GM21619 (cell line): ENCODE results near the gene ANTXR2.
A peak's percentile ranks its signal among the peaks of the same experiment; 100 is the strongest.
"Not testable (repeated sequence)": the region's sequence is repeated elsewhere in the genome, so short reads cannot be mapped to it uniquely, and the experiment has no call there.

Experiments
- ATAC-seq: cut with Tn5 transposase; IDR thresholded peaks from one replicate; pipeline ENCODE4 v1.9.1; 2021; ENCODE audit not compliant: unreplicated experiment

ANTXR2 gene

DNA sequence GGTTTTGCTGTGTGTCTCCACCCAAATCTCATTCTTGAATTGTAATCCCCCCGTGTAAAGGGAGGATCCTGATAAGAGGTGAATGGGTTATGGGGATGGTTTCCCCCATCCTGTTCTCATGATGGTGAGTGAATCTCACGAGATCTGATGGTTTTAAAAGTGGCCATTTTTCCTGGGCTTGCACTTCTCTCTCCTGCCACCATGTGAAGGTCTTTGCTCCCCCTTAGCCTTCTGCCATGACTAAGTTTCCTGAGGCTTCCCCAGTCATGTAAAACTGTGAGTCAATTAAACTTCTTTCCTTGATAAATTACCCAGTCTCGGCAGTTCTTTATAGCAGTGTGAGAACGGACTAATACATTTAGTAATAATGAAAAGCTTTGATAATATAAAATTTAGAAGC is 46.9 kb downstream of the ANTXR2 start:
- ATAC-seq = no peak

DNA sequence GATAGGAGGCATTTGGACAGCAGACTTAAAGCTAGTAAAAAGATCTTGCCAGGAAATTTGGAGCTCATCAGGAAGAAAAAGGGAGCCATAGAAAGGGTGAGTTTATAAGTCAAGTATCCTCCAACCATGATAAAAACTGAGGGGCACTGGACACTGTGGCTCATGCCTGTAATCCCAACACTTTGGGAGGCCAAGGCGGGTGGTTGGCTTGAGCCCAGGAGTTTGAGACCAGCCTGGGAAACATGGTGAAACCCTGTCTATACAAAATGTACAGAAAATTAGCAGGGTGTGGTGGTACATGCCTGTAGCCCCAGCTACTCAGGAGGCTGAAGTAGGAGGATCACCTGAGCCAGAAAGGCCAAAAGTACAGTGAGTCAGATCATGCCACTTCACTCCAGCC is 48.7 kb downstream of the ANTXR2 start:
- ATAC-seq = no peak

DNA sequence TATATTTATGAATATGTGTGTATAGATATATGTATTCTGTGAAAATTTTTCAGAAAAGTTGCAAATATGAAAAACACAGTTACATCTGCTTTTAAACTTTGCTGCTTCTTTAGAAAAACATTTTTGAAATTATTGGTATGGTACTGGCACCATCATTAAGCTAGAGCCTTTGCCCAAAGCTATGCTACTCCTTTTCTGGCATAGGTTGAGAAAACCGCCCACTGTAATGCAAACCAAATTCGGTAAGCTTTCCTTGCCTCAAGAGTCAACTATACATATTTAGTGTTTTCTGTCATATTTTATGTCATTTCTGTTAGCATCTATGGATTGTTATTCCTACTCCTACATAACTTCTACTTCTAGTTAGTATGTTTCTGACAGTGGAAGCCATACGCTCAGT is 50.7 kb downstream of the ANTXR2 start:
- no peak for ATAC-seq

DNA sequence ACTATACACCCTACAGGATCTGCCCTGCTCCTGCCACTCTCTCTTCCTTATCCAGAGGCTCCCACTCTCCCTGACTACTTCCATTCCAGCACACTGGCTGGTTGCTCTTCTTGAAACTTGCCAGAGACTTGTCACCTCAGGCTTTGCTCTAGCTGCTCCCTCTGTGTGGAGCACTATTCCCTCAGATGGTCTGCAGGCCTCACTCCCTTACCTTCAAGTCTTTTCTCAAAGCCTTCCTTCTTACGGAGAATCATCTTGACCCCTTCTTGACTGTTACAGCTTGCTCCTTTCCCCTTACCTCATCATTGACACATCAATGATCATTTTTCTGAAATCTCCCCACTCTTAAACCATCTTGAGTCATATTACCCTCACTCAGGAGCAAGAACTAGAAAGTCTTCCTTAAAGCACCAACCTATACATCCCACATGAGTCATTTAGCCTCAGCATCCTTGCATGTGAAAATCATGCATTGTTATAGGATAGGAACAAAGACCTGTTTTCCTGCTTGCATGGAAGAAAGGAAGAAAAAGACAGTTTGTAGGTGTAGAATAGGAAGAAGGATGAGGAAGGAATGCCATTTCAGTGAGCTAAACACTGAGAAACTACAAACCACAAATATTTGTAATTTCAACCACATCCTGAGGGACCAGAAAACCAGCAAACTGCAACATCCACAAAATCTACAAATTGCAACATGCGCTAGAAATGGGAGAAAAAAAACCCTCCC is 55.7 kb downstream of the ANTXR2 start:
- ATAC-seq = peak; percentile 65

DNA sequence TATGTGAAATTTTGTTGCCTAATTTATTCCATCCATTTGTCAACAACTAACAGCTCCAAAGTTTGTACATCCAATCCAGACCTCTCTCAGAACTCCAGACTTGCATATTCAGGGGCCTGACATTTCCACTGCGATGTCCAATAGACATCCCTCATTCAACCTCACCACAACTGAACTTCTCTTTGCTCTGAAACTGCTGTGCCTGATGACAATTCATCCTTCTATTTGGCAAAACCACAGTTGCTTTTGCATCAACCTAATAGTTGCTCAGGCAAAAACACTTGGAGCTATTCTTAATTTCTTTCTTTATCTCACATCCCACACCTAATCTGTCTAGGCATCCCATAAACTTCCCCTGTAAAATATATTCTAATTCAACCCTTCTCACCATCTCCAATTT is 56.5 kb downstream of the ANTXR2 start:
- no peak for ATAC-seq

DNA sequence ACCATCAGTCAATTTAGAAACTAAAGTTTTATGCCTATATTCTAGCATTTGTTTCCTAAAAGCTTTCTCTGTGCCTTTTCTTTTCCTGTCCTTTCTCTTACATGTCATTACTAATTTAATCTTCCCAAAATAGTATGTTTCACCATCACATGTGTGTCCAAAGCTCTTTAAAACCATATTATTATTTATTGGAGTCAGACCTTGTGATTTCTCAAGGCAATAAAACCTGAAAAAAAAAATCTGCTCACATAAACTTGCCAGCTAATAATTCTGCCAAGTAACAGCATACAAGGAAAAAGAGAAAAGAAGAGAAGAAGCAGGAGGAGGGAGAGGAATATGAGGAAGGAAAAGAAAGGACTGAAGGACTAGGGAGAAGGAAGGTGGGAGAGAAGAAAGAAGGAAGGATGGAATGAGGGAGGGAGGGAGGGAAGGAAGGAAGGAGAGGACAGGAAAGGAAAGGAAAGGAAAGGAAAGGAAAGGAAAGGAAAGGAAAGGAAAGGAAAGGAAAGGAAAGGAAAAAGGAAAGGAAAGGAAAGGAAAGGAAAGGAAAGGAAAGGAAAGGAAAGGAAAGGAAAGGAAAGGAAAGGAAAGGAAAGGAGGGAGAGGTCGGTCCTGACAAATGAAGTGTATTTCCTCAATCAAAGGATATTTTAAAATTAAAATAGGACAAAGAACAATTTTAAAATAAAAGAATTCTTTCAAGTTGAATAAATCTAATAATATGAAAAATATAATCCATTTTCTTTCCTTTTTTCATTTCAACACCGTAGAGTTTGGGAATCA is 57.4 kb downstream of the ANTXR2 start:
- ATAC-seq = no peak

DNA sequence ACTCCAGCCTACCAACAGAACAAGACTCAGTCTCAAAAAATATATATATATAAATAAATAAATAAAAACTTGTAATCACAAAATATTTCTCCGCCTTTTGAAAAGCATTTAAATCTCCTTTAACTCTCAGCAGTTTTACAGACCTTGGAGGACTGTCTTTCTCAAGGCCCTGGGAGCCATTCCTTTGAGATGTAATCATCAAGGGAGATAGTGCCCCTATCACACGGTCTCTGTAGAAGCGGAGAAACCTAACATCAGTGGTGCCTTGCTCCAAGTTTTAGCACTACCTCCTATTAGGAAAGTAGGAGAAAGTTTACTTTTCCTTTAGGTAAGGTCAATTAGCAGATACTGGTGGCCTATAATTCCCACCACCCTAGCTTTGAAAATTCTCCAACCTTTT is 58.5 kb downstream of the ANTXR2 start:
- no peak for ATAC-seq

DNA sequence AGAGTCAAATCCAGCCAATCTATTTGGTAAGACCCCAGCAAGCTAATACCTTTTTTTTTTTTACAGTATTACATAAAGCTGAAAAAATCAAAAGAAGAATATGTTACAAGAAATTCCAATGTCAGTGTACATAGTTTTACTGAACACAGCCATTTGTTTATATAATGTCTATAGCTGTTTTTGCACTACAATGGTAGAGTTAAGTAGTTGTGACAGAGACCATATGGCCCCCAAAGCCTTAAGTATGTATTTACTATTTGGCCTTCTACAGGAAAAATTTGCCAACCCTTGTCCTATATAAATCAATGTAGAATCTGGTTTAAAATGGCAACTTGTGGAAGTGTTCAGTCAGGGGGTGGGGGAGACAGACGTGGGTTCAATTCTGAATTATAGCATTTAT is 60.7 kb downstream of the ANTXR2 start:
- no peak for ATAC-seq

DNA sequence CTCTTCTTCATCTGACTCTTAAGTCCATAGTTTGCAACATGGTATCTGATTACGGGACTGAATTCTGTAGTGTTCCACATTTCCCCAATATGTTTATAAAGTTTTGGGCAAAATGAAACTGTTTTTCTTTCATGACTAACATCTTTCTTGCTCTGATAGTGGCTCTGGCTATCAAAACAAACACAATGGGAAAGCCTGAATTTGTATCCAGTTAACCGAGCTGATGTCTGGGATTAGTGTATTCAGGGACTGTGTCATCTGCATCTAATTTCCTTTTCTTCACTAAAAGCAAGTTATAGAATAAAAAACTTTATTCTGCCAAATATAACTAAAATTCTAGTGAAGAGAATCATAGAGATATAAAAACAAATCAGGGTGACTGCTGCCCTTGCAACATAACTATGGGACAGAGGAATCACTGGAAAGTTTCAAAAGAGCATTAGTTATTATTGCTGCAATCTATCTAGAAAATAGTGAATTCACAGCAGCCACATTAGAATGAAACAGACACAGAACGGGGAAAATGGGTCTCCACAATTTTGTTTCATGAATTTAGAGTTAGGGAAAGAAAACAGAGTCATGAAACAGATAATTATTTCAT is 61.3 kb downstream of the ANTXR2 start:
- ATAC-seq = no peak

DNA sequence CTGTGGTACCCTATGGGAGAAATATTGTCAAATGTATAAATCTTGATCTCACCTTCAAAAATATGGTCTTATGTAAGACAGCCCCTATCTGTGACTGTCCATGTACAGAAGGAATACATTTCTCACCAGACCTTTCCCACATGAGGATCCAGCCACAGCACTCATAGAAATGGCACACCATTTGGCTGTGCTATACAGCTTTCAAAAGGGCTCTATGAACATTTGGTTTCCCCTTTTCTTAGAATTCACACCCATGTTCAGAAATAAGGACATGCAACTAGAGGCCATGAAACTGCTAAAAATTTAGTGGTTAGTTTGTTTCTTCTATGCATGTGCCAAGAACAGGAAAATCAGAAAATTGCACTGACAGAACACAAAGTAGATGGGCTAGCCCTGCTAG is 62.7 kb downstream of the ANTXR2 start:
- no peak for ATAC-seq

DNA sequence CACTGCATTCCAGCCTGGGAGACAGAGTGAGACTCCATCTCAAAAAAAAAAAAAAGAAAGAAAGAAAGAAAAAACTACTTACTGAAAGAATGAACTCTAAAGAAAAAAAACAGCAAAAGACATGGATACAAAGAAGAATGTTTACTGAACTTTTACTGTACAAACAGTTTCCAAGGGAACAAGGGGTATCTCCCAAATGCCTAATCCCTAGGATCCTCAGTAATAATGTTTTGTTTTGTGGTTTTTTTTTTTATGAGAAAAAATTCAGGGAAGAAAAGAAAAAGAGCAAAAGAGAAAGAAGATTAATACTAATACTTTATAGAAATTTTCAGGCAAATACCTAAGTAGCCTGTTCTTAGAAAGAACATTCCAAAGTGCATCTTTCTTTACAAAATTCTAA is 63.2 kb downstream of the ANTXR2 start:
- ATAC-seq = no peak

DNA sequence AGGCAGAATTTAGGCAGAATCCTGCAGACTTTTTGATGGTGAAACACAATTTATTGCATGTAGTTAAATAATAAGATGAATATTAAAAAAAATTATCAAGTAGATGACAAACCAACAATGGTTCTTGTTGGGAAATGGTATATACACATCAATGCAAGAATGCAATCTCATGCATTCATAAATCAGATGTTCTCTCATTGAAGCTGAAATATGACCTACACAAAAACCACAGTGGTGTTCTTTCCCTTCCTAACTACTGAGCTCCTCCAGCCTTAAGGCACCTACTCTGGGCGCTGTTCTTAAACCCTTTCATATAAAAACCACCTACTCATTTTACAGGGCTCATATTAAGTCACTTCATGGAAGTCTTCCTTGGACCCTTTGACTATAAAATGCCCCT is 64.1 kb downstream of the ANTXR2 start:
- ATAC-seq = no peak

DNA sequence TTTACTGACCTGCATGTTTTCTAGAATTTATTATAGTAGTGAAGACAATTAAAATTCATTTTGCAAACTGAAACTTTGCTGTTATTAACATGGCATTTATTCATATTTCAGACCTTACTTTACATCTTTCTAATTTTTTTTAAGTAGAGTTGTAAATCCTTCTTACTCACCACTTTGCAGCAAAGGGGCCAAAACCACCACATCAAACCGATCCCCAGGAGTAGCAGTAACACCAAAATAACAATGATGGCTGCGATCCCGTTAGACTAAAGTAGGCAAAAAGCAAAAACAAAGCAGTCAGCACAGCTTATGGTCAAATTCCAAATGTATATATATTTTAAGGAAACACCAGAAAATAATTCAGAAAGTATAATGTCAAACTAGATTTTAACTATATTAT is 64.7 kb downstream of the ANTXR2 start:
- ATAC-seq = no peak

DNA sequence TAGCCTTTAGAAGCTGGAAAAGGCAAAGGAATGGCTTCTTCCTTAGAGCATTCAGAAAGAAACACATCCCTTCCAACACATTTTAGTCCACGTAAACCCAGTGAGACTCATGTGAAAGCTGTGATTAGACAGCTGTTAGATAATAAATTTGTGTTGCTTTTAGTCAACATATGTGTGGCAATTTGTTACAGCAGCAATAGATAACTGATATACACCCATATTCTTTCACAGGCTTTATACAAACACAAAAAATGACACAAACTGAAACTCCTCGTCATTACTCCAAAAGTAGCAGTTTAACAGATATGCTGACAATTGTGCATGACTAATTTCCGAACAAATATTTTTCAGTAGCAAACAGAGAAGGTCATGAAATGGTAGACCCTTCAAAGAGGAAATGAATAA is 65.3 kb downstream of the ANTXR2 start:
- peak; percentile 84 for ATAC-seq

DNA sequence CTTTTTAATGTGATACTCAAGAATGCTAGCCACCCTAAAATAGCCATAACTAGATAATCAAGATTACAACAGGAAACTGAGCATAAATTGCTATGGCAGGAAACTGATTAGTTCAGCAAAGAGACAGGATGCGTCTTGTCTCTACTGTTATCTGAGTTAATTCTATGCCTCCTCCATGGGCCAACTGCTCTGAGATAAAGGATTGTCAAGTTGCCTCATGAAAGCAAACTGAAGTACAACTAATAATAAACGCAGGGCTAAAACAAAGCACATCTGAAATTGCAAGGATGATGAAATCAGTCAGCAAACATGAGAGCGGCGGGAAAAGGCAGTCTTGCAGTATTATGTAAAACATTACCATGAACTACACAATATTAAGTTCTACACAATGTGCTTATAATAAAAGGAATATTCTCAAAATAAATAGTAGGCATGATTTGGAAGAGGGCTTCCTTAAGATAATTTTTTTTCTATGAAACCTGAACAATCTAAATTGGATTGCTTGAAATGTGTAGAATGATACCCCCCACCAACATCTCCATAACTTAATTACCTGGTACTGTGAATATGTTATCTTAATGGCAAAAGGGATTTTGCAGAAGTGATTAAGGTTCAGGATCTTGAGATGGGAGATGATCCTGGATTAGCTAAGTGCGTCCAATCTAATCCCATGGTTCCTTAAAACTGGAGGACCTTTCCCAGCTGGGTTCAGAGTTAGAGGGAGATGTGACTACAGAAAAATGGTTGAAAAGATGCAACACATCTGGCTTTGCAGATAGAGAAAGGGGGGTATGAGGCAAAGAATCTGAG is 65.9 kb downstream of the ANTXR2 start:
- no peak for ATAC-seq

DNA sequence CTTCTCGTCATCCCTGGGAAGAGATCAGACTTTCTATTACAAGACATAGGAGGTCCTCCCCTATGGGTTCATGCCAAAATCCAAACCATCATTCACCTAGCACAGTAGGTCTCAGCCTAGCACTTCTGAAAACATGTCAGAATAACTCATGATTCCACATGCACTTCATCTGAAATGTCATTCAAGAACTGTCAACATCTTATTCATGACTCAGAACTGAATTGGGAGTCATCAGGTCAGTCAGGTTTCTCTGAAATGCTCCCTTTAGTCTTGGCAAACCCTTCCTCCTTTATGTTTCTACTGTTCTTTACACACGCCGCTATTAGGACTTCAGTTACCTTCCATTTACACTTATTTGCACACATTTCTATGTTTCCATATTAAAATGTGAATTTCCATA is 67.2 kb downstream of the ANTXR2 start:
- no peak for ATAC-seq

DNA sequence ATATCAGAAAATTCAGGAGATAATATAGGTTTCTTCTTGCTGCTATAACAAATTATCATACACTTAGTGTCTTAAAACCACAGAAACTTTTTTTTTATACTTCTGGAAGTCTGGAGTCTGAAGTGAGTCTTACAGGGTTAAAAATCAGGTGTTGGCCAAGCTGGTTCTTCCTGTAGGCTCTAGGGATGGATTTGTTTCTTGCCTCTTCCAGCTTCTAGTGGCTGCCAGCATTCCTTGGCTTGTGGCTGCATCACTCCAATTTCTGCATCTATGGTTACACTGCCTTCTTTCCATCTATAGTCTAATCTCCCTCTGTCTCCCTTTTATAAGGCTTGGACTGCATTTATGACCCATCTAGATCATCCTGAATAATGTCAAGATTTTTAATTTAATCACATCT is 68.7 kb downstream of the ANTXR2 start:
- ATAC-seq = no peak

DNA sequence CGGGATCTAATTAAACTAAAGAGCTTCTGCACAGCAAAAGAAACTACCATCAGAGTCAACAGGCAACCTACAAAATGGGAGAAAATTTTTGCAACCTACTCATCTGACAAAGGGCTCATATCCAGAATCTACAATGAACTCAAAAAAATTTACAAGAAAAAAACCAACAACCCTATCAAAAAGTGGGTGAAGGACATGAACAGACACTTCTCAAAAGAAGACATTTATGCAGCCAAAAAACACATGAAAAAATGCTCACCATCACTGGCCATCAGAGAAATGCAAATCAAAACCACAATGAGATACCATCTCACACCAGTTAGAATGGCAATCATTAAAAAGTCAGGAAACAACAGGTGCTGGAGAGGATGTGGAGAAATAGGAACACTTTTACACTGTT is 70.5 kb downstream of the ANTXR2 start:
- not testable (repeated sequence) for ATAC-seq

DNA sequence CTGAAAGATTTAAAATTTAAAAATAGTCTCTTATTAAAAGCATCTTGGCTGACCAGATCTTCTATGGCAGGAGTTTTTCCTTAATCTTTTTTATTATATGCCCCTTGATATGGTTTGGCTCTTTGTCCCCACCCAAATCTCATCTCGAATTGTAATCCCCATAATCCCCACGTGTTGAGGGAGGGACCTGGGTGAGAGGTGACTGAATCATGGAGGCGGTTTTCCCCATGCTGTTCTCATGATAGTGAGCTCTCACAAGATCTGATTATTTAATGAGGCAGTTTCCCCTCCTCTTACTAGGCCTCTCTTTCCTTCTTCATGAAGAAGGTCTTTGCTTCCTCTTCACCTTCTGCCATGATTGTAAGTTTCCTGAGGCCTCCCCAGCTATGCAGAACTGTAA is 74.0 kb downstream of the ANTXR2 start:
- ATAC-seq = not testable (repeated sequence)

DNA sequence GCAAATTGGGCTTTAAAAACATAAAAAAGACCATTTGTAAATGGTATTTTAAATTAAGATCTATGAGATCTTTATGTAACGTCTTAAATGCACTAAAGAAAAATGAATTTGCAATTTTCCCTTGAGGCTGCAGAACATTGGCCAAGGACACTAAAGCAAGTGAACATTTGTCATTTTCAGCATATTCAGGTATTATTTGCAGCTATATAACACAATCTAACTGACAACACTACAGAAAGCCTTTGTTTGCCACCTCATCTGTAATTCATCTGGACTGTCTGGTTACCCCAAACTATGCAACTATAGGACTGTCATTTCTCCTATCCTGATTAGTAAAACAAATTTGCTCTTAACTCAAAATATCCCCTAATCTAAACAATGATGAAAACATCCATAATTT is 74.8 kb downstream of the ANTXR2 start:
- no peak for ATAC-seq

DNA sequence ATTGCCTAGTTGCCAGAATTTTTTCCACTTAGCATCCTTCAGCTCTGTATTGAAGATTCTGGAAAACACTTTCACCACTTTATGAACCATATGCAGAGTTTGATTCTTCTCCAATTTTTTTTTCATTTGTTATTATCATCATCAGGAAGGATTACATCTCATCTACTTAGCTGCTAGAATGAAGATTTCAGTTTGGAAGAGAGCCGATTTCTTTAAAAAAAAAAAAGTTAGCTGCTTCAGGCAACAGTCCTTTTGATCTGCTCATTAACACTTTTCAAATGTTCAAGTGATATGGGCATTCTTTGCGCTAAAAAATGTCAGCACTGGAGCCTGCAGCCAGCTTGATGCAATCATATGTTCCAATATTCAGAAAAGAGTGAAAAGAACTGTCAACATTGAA is 76.2 kb downstream of the ANTXR2 start:
- ATAC-seq = no peak
